H1 (cell line): ENCODE data around the gene MOCS3. TPM values are rescaled to one million over a fixed set of nuclear protein-coding genes. Genes with fewer than 3 reads are reported as not detected.

Experiments
- CTCF ChIA-PET: fragments of 300-600 bp; sonication (Branson Sonifier 250); formaldehyde crosslinking; loops from one replicate; lab custom pipeline; 2021; ENCODE audit not compliant: partially characterized antibody; lab: Charles Lee
- POLR2A ChIA-PET: fragments of 300-600 bp; sonication (Branson Sonifier 250); formaldehyde crosslinking; loops from one replicate; lab custom pipeline; 2021; ENCODE audit warnings: inconsistent platforms; ENCODE audit not compliant: partially characterized antibody; lab: Charles Lee
- DNase-seq, 2 experiments: peaks; one replicate each; pipeline versions ENCODE4 v3.0.0 to v3.0.0-alpha.2; 2010 to 2022; ENCODE audit warnings: low spot score in 2 of 2, low read depth in 1 of 2, mixed read lengths in 1 of 2
- FAIRE-seq: peaks from 2 replicates; lab custom pipeline; 2011; peaks lifted over from hg19 to GRCh38; lab: Jason Lieb, UNC
- H2AFZ ChIP-seq: 2 replicates; pipeline ENCODE4 v1.8.1; 2012; ENCODE audit warnings: low read length, inconsistent platforms
- H2AK5ac ChIP-seq: 2 replicates; pipeline ENCODE4 v1.6.1; 2013; ENCODE audit warnings: low read depth, low read length
- H2BK120ac ChIP-seq: replicated peaks from 2 replicates; pipeline ENCODE3; 2013; ENCODE audit warnings: low read depth, low read length, inconsistent platforms
- H2BK12ac ChIP-seq: 2 replicates; pipeline ENCODE4 v1.6.1; 2013; ENCODE audit warnings: low read depth, low read length
- H2BK15ac ChIP-seq: 2 replicates; pipeline ENCODE4 v1.6.1; 2013; ENCODE audit warnings: low read length
- H2BK20ac ChIP-seq: 2 replicates; pipeline ENCODE4 v1.6.1; 2013; ENCODE audit warnings: low read length
- H2BK5ac ChIP-seq: 2 replicates; pipeline ENCODE4 v1.6.1; 2013; ENCODE audit warnings: low read depth, low read length
- H3K14ac ChIP-seq: 2 replicates; pipeline ENCODE4 v1.6.1; 2013; ENCODE audit warnings: inconsistent platforms; ENCODE audit not compliant: insufficient read length
- H3K18ac ChIP-seq: 2 replicates; pipeline ENCODE4 v1.6.1; 2013; ENCODE audit warnings: low read length; ENCODE audit errors: extremely low read depth
- H3K23ac ChIP-seq: 2 replicates; pipeline ENCODE4 v1.6.1; 2013; ENCODE audit warnings: inconsistent platforms; ENCODE audit not compliant: insufficient read length
- H3K23me2 ChIP-seq: 2 replicates; pipeline ENCODE4 v1.6.1; 2013; ENCODE audit warnings: low read depth, low read length
- H3K27ac ChIP-seq: 2 replicates; pipeline ENCODE4 v1.6.1; 2011; ENCODE audit warnings: low read depth, low read length, inconsistent platforms
- H3K27me3 ChIP-seq, 4 experiments: replicated peaks in 1 of 4; 1 replicate in 1 of 4; 2 replicates in 3 of 4; pipeline versions ENCODE4 v1.6.1 to v1.8.1; 2011 to 2013; ENCODE audit warnings: low read length in 3 of 4, mild to moderate bottlenecking in 3 of 4, inconsistent platforms in 2 of 4, mixed read lengths in 2 of 4, moderate library complexity in 1 of 4; ENCODE audit not compliant: control insufficient read depth in 3 of 4, insufficient read depth in 3 of 4; ENCODE audit errors: extremely low read depth in 1 of 4
- H3K36me3 ChIP-seq, 4 experiments: 2 replicates each; pipeline versions ENCODE4 v1.6.1 to v1.8.1; 2011 to 2013; ENCODE audit warnings: mild to moderate bottlenecking in 4 of 4, low read length in 3 of 4, moderate library complexity in 2 of 4, control low read depth in 1 of 4, inconsistent platforms in 1 of 4; ENCODE audit not compliant: insufficient read depth in 4 of 4, control insufficient read depth in 2 of 4
- H3K4ac ChIP-seq: replicated peaks from 2 replicates; pipeline ENCODE3; 2013; ENCODE audit warnings: low read length, low read depth, mixed read lengths, inconsistent platforms; ENCODE audit not compliant: insufficient read length
- H3K4me1 ChIP-seq, 4 experiments: replicated peaks in 1 of 4; 1 replicate in 1 of 4; 2 replicates in 3 of 4; pipeline versions ENCODE4 v1.6.1 to v1.8.1; 2011 to 2013; ENCODE audit warnings: low read length in 3 of 4, inconsistent platforms in 2 of 4, mixed read lengths in 1 of 4; ENCODE audit not compliant: insufficient read depth in 4 of 4, control insufficient read depth in 3 of 4
- H3K4me2 ChIP-seq, 2 experiments: 2 replicates each; pipeline versions ENCODE4 v1.6.1 to v1.8.1; 2011 to 2013; ENCODE audit warnings: low read depth in 2 of 2, low read length in 2 of 2, control low read depth in 1 of 2, inconsistent platforms in 1 of 2, mild to moderate bottlenecking in 1 of 2; ENCODE audit not compliant: insufficient read depth in 1 of 2
- H3K4me3 ChIP-seq, 4 experiments: fragments of 200-600, 300-600 bp in 1 of 4; sonication (generic), shearing (Covaris generic), sonication (Bioruptor Twin) in 1 of 4; 2 replicates each; pipeline versions ENCODE4 v1.5.1 to v1.8.1; 2011 to 2016; ENCODE audit warnings: low read length in 4 of 4, low read depth in 3 of 4, control low read depth in 2 of 4, inconsistent platforms in 2 of 4, mild to moderate bottlenecking in 2 of 4, mixed read lengths in 1 of 4, moderate library complexity in 1 of 4; ENCODE audit not compliant: insufficient read depth in 2 of 4; ENCODE audit errors: extremely low read depth in 1 of 4
- H3K56ac ChIP-seq: replicated peaks from 2 replicates; pipeline ENCODE3; 2013; ENCODE audit warnings: low read depth, mild to moderate bottlenecking, mixed read lengths, low read length, inconsistent platforms; ENCODE audit not compliant: insufficient read length
- H3K79me1 ChIP-seq: 2 replicates; pipeline ENCODE4 v1.6.1; 2013; ENCODE audit warnings: low read depth, low read length, control low read depth
- H3K79me2 ChIP-seq, 2 experiments: 2 replicates each; pipeline versions ENCODE4 v1.6.1 to v1.8.1; 2012 to 2013; ENCODE audit warnings: low read length in 2 of 2, mild to moderate bottlenecking in 2 of 2, inconsistent platforms in 1 of 2; ENCODE audit not compliant: insufficient read depth in 2 of 2, control insufficient read depth in 1 of 2
- H3K9ac ChIP-seq, 4 experiments: replicated peaks in 1 of 4; 1 replicate in 1 of 4; 2 replicates in 3 of 4; pipeline versions ENCODE4 v1.6.1 to v1.8.1; 2011 to 2013; ENCODE audit warnings: low read depth in 3 of 4, low read length in 3 of 4, control low read depth in 2 of 4, mild to moderate bottlenecking in 2 of 4, moderate library complexity in 2 of 4, inconsistent platforms in 1 of 4; ENCODE audit errors: extremely low read depth in 1 of 4
- H3K9me3 ChIP-seq, 2 experiments: 2 replicates each; pipeline versions ENCODE4 v1.6.1 to v1.8.1; 2012 to 2013; ENCODE audit warnings: mild to moderate bottlenecking in 2 of 2, moderate library complexity in 2 of 2, control low read depth in 1 of 2, inconsistent platforms in 1 of 2, low read depth in 1 of 2, low read length in 1 of 2, mixed read lengths in 1 of 2; ENCODE audit not compliant: insufficient read depth in 2 of 2
- H4K20me1 ChIP-seq, 2 experiments: replicated peaks in 1 of 2; 2 replicates each; pipeline versions ENCODE3 to v1.8.1; 2011 to 2013; ENCODE audit warnings: inconsistent platforms in 2 of 2, low read length in 2 of 2, mild to moderate bottlenecking in 1 of 2; ENCODE audit not compliant: insufficient read depth in 2 of 2, control insufficient read depth in 1 of 2
- H4K5ac ChIP-seq: 2 replicates; pipeline ENCODE4 v1.6.1; 2013; ENCODE audit warnings: low read length, low read depth, mixed read lengths, inconsistent platforms; ENCODE audit not compliant: insufficient read length
- H4K8ac ChIP-seq: 2 replicates; pipeline ENCODE4 v1.8.0; 2013; ENCODE audit warnings: mild to moderate bottlenecking, moderate library complexity, low read length, inconsistent platforms; ENCODE audit not compliant: insufficient read depth; ENCODE audit errors: extremely low read depth
- H4K91ac ChIP-seq: replicated peaks from 2 replicates; pipeline ENCODE3; 2013; ENCODE audit warnings: low read length, mixed read lengths, inconsistent platforms; ENCODE audit not compliant: insufficient read length
- CEBPB ChIP-seq: IDR thresholded peaks from 2 replicates; pipeline ENCODE4 v1.6.1; 2012; ENCODE audit warnings: low read depth, low read length
- EZH2 ChIP-seq: fragments of 200-600 bp; sonication (generic); IDR thresholded peaks from 2 replicates; pipeline ENCODE4 v1.7.1; 2012; ENCODE audit warnings: low read depth, mild to moderate bottlenecking, moderate library complexity, low read length, inconsistent platforms; ENCODE audit not compliant: severe bottlenecking
- JUND ChIP-seq: IDR thresholded peaks from 2 replicates; pipeline ENCODE4 v1.6.1; 2011; ENCODE audit warnings: mild to moderate bottlenecking, improper control_type of control experiment, low read length
- KDM1A ChIP-seq: fragments of 200-600, 300-600 bp; sonication (generic); IDR thresholded peaks from 2 replicates; pipeline ENCODE4 v1.7.1; 2016; ENCODE audit warnings: mild to moderate bottlenecking, low read length, borderline replicate concordance
- NANOG ChIP-seq: IDR thresholded peaks from 2 replicates; pipeline ENCODE4 v1.6.1; 2011; ENCODE audit warnings: low read length, low read depth, mild to moderate bottlenecking, inconsistent platforms; ENCODE audit not compliant: insufficient read depth, poor library complexity, severe bottlenecking
- POU5F1 ChIP-seq: IDR thresholded peaks from 2 replicates; pipeline ENCODE4 v1.6.1; 2011; ENCODE audit warnings: low read depth, mild to moderate bottlenecking, low read length, moderate library complexity
- SIN3A ChIP-seq, 2 experiments: IDR thresholded peaks in 1 of 2; conservative IDR thresholded peaks in 1 of 2; 2 replicates each; pipeline ENCODE4 v1.6.1; 2011 to 2012; ENCODE audit warnings: low read length in 2 of 2, improper control_type of control experiment in 1 of 2, low read depth in 1 of 2, mild to moderate bottlenecking in 1 of 2
- SIRT6 ChIP-seq: IDR thresholded peaks from one replicate; pipeline ENCODE4 v1.7.1; 2012; ENCODE audit warnings: low read length, inconsistent platforms
- WGBS, 2 experiments: shearing (Covaris generic) in 1 of 2; methylation state at CpG; one replicate each; pipeline versions ENCODE4 v1.1.6 to v1.1.7; 2013 to 2015; ENCODE audit warnings: low lambda C conversion rate in 2 of 2, mixed read lengths in 2 of 2, inconsistent platforms in 1 of 2, low coverage in 1 of 2, missing lambda C conversion rate in 1 of 2; ENCODE audit not compliant: insufficient replicate concordance in 2 of 2, insufficient coverage in 1 of 2, insufficient read length in 1 of 2; ENCODE audit errors: extremely low coverage in 1 of 2, missing lambda C conversion rate in 1 of 2; 5-methylcytosine and 5-hydroxymethylcytosine counted together
- polyA plus RNA-seq, 7 experiments: library from polyadenylated mRNA; depleted of rRNA in 3 of 7; stranded (reverse) in 5 of 7; unstranded in 2 of 7; fragments of >200 nt in 5 of 7; fragments of 200-250 nt in 2 of 7; gene quantifications; 1 replicate in 5 of 7; 2 replicates in 1 of 7; 4 replicates in 1 of 7; pipeline versions ENCODE4 v1.2.1 to v1.2.3, GENCODE V29; 2011 to 2013; ENCODE audit warnings: missing spikeins in 2 of 7, mixed read lengths in 2 of 7
- total RNA-seq: library from RNA; stranded (reverse); fragmentation: NEBNext Ultra II Directional; extraction: Animal tissue kit (Norgen Biotek cat#: 25700); gene quantifications from 2 replicates; pipeline ENCODE4 v1.2.1, GENCODE V29; 2021
- TF ChIP-seq, protein P1 (sequence below), 3 experiments: IDR thresholded peaks; 1 replicate in 2 of 3; 2 replicates in 1 of 3; pipeline versions ENCODE4 v1.5.1 to v1.6.1; 2011; ENCODE audit warnings: low read length in 3 of 3, mild to moderate bottlenecking in 3 of 3, inconsistent platforms in 2 of 3, low read depth in 1 of 3, moderate library complexity in 1 of 3; ENCODE audit not compliant: insufficient read depth in 1 of 3; ENCODE audit errors: control extremely low read depth in 1 of 3

The MOCS3 gene
- total and polyA plus RNA-seq, 2 of the 8 experiments (the other 6 are each of a cell fraction or from before 2014, with no cell fraction given), result 6.2 to 6.3 TPM

DNA sequence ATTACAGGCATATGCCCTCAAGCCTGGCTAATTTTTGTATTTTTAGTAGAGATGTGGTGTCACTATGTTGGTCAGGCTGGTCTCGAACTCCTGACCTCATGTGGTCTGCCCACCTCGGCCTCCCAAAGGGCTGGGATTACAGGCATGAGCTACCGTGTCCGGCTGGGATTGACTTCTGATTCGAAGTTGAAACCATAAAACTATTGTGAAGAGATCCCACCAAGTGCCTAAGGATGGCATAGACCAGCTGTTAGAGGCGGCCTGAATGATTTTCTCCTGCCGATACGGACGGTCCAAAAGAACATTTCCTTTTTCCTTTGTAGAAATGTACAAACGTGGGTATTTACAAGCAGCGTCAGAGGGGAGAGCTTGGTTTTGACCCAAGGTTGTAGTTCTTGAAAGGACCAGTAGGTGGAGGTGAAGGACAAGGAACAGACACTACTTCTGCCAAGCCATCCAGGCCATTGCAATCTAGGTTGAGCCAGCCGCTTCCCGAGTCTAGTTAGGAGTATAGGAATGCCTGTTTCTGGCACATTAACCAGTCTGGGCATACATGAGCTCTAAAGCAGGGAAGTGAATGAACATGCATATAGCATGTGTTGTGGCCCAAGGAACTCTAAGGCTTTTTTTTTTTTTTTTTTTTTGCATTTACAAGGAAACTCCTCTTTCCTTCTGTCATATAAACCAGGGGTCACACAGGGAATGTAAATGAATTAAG is 29.0 kb downstream of the MOCS3 start:
- FAIRE-seq, result peak; percentile 39
- WGBS, 2 experiments, result 42% methylated on average over 13 of the region's 13 CpGs; no CpG with 5 or more reads in 1 of the 2 experiments
- ChIA-PET POLR2A (interaction anchor here (0.8 to 1.1 kb wide), 3 partner anchors 56 to 386 kb away, joined by 3 to 5 read pairs (median 4); no protein-coding TSS in a partner anchor), CTCF (interaction anchor here (0.5 to 14.3 kb wide), 86 partner anchors 9 to 725 kb away, joined by 3 to 245 read pairs (median 4); partner anchors contain the start of gene BCAS4)
- Histone ChIP-seq H2AFZ (peak overlapping the region; percentile 97; the same call in 1 of the 2 replicates), H2BK5ac (no peak overlapping the region), H2BK120ac (no peak overlapping the region), H3K18ac (no peak overlapping the region), H4K91ac (no peak overlapping the region), H3K4ac (no peak overlapping the region), H3K79me1 (no peaks in the 10 kb centered on the region), H2BK12ac (no peak overlapping the region), H3K23ac (no peak overlapping the region), H3K23me2 (0 out of 2 replicates have a peak, but pooled peaks cover 2% of the 10 kb centered on the region), H2AK5ac (no peak overlapping the region), H3K4me3 (no peak overlapping the region), H2BK20ac (no peak overlapping the region), H3K79me2 (no peaks in the 10 kb centered on the region), H3K9ac (no peak overlapping the region), H3K27me3 (no peaks in the 10 kb centered on the region; a peak in 1 of 7 replicates), H3K9me3 (no peaks in the 10 kb centered on the region), H3K4me2 (no peak overlapping the region), H4K8ac (no peak overlapping the region), H3K4me1 (peaks cover 3 to 17% (median 7%) of the 10 kb centered on the region in 4 experiments; a peak in 6 of 7 replicates), H3K14ac (no peak overlapping the region), H4K20me1 (no peaks in the 10 kb centered on the region), H3K56ac (no peak overlapping the region), H3K36me3 (no peaks in the 10 kb centered on the region), H3K27ac (no peak overlapping the region), H4K5ac (no peak overlapping the region), H2BK15ac (no peak overlapping the region)
- DNase-seq, result peak in 1 of 2 experiments; percentile 83
- TF ChIP-seq SIRT6, result no peak
- no peak for TF ChIP-seq KDM1A
- 0 out of 4 replicates have a peak, but pooled peaks of 1 of the 2 experiments have one; percentile 43 for TF ChIP-seq SIN3A (conservative IDR thresholded peaks at IDR 0.05 in 1 of 2, IDR thresholded peaks at IDR 0.05 in 1 of 2; ENCODE audit: low read depth in 1 of 2, low read length in 2 of 2)
- TF ChIP-seq POU5F1, result no peak
- 0 out of 2 replicates have a peak, but pooled peaks have one; percentile 3 for TF ChIP-seq CEBPB
- TF ChIP-seq EZH2, result no peak
- TF ChIP-seq NANOG, result no peak
- TF ChIP-seq JUND, result 0 out of 2 replicates have a peak, but pooled peaks have one; percentile 26
- TF ChIP-seq, protein P1, sequence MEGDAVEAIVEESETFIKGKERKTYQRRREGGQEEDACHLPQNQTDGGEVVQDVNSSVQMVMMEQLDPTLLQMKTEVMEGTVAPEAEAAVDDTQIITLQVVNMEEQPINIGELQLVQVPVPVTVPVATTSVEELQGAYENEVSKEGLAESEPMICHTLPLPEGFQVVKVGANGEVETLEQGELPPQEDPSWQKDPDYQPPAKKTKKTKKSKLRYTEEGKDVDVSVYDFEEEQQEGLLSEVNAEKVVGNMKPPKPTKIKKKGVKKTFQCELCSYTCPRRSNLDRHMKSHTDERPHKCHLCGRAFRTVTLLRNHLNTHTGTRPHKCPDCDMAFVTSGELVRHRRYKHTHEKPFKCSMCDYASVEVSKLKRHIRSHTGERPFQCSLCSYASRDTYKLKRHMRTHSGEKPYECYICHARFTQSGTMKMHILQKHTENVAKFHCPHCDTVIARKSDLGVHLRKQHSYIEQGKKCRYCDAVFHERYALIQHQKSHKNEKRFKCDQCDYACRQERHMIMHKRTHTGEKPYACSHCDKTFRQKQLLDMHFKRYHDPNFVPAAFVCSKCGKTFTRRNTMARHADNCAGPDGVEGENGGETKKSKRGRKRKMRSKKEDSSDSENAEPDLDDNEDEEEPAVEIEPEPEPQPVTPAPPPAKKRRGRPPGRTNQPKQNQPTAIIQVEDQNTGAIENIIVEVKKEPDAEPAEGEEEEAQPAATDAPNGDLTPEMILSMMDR (IDR thresholded peaks at IDR 0.05; ENCODE audit: control extremely low read depth in 1 of 3, insufficient read depth in 1 of 3, low read depth in 1 of 3, low read length in 3 of 3), result peak; percentile 46 to 93 (median 85)
